GM06990 (cell line): ENCODE data around the gene MYCN.

Experiments used
- DNase-seq: peaks from one replicate; pipeline ENCODE4 v3.0.0-alpha.2; 2011; ENCODE audit not compliant: insufficient read length; ENCODE audit errors: extremely low read depth
- H3K27me3 ChIP-seq: replicated peaks from 2 replicates; pipeline ENCODE4 v1.6.0; 2011; ENCODE audit warnings: low read length; ENCODE audit not compliant: control insufficient read depth, insufficient read depth
- H3K36me3 ChIP-seq: 2 replicates; pipeline ENCODE4 v1.5.1; 2011; ENCODE audit warnings: low read length; ENCODE audit not compliant: control insufficient read depth, insufficient read depth
- H3K4me3 ChIP-seq: replicated peaks from 2 replicates; pipeline ENCODE4 v1.5.1; 2011; ENCODE audit warnings: low read depth, mild to moderate bottlenecking, control low read depth, low read length
- CTCF ChIP-seq: IDR thresholded peaks from 2 replicates; pipeline ENCODE4 v1.5.1; 2011; ENCODE audit warnings: low read length, control low read depth, mild to moderate bottlenecking, inconsistent platforms; ENCODE audit not compliant: insufficient read depth, poor library complexity, severe bottlenecking

Gene MYCN

GRCh38 chr2:15944325-15945017 lies 4.1 kb downstream of the MYCN start:
- no peak overlapping the region for H3K4me3 ChIP-seq
- DNase-seq: no peak
- peaks cover 2% of the 10 kb centered on the region for H3K27me3 ChIP-seq
- H3K36me3 ChIP-seq: no peaks in the 10 kb centered on the region
- TF ChIP-seq CTCF: no peak

DNA sequence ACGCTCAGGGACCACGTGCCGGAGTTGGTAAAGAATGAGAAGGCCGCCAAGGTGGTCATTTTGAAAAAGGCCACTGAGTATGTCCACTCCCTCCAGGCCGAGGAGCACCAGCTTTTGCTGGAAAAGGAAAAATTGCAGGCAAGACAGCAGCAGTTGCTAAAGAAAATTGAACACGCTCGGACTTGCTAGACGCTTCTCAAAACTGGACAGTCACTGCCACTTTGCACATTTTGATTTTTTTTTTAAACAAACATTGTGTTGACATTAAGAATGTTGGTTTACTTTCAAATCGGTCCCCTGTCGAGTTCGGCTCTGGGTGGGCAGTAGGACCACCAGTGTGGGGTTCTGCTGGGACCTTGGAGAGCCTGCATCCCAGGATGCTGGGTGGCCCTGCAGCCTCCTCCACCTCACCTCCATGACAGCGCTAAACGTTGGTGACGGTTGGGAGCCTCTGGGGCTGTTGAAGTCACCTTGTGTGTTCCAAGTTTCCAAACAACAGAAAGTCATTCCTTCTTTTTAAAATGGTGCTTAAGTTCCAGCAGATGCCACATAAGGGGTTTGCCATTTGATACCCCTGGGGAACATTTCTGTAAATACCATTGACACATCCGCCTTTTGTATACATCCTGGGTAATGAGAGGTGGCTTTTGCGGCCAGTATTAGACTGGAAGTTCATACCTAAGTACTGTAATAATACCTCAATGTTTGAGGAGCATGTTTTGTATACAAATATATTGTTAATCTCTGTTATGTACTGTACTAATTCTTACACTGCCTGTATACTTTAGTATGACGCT lies 5.8 kb downstream of the MYCN start:
- H3K36me3 ChIP-seq: no peaks in the 10 kb centered on the region
- H3K27me3 ChIP-seq: peaks cover 2% of the 10 kb centered on the region
- H3K4me3 ChIP-seq: no peak overlapping the region
- DNase-seq: no peak
- TF ChIP-seq CTCF: no peak

DNA sequence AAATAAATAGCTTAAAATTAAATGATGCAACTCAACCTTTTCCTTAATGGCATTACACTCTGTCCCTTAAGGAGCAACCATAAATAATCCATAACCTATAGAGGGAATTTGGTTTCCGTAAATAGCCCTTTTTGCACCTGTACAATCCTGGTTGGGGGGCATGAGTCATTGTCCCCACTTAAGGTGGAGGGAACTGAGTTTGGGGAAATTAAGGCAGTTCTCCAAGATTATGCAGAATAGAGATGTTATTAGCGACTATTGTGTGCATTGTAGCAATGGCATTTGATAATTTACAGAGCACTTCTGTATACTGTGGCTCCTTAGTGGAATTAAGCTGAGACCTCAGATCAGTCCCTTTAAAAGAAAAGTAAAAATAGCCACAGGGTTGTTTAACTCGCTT lies 6.6 kb downstream of the MYCN start:
- no peaks in the 10 kb centered on the region for H3K36me3 ChIP-seq

GRCh38 chr2:15947431-15947830 lies 7.1 kb downstream of the MYCN start:
- no peak for TF ChIP-seq CTCF
- Histone ChIP-seq H3K4me3 (no peak overlapping the region), H3K36me3 (no peaks in the 10 kb centered on the region), H3K27me3 (peaks cover 2% of the 10 kb centered on the region)
- no peak for DNase-seq

More for the DNA sequence above, 6.6 kb downstream of the MYCN start:
- H3K27me3 ChIP-seq: peaks cover 2% of the 10 kb centered on the region
- H3K4me3 ChIP-seq: no peak overlapping the region
- DNase-seq: no peak
- no peak for TF ChIP-seq CTCF

DNA sequence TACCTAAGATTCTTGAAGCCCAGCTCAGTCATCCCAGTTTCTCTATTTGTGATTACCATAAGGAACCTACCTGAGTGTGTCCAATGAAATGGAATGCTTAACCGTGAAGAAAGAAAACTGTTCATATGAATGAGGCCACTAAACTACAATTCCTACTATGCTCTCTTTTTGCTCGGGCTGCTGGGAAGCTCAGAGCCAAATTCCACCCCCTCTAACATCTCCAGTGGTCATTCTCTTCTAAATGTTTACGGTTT lies 8.3 kb downstream of the MYCN start:
- DNase-seq: no peak
- no peaks in the 10 kb centered on the region for H3K36me3 ChIP-seq
- no peak overlapping the region for H3K4me3 ChIP-seq
- TF ChIP-seq CTCF: no peak
- H3K27me3 ChIP-seq: no peaks in the 10 kb centered on the region; the same call in none of the 2 replicates
